Neural crest cell (in vitro differentiated cells): ENCODE data around the gene CNKSR1. TPM values are rescaled to one million over a fixed set of nuclear protein-coding genes. Genes with fewer than 3 reads are reported as not detected.

Experiments used
- DNase-seq: peaks from one replicate; pipeline ENCODE4 v3.0.0; 2021; ENCODE audit warnings: low read depth, mixed read lengths, low spot score
- H3K27ac Mint-ChIP-seq: one replicate; pipeline ENCODE4 v1.8.0; 2021; ENCODE audit warnings: mild to moderate bottlenecking, mixed read lengths; ENCODE audit not compliant: unreplicated experiment
- H3K27me3 Mint-ChIP-seq: 2 replicates; pipeline ENCODE4 v1.8.0; 2021; ENCODE audit warnings: low read depth, mild to moderate bottlenecking, mixed read lengths
- H3K36me3 Mint-ChIP-seq: 2 replicates; pipeline ENCODE4 v1.8.0; 2021; ENCODE audit warnings: low read depth, mild to moderate bottlenecking, mixed read lengths
- H3K4me1 Mint-ChIP-seq: 2 replicates; pipeline ENCODE4 v1.8.0; 2021; ENCODE audit warnings: mixed read lengths
- H3K4me3 Mint-ChIP-seq: one replicate; pipeline ENCODE4 v1.8.0; 2021; ENCODE audit warnings: mild to moderate bottlenecking, mixed read lengths
- H3K9me3 Mint-ChIP-seq: 2 replicates; pipeline ENCODE4 v1.8.0; 2021; ENCODE audit warnings: mixed read lengths
- total RNA-seq: library from RNA; stranded (reverse); gene quantifications from 2 replicates; pipeline ENCODE4 v1.2.1, GENCODE V29; 2021
- TF ChIP-seq, protein P1 (sequence below): fragments of 200-600 bp; sonication (generic); conservative IDR thresholded peaks from 2 replicates; pipeline ENCODE4 v1.5.0; 2021; ENCODE audit warnings: antibody characterized with exemption, mild to moderate bottlenecking

Gene CNKSR1
- total RNA-seq, 1 donor from 2014 or later: 3.6 TPM

DNA sequence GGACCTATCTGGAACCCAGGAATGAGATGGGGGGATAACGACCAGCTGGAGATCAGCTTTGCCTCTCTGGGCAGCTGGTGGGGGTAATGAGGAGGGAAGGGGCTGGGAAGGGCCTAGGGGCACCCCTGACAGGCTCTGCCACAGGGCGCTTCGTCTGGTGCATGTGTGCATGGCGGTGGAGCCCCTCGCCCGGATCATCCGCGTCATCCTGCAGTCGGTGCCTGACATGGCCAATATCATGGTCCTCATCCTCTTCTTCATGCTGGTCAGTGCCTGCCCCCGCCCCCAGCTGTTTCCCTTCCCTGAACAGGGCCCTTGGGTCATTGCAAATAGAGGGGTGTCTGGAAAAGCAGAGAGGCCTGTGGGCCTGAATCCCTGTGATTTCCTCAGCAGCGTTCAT, 20.5 kb downstream of the CNKSR1 start:
- Mint-ChIP-seq H3K4me3 (no peak overlapping the region), H3K27ac (no peak overlapping the region), H3K36me3 (no peaks in the 10 kb centered on the region), H3K27me3 (no peaks in the 10 kb centered on the region), H3K4me1 (no peaks in the 10 kb centered on the region), H3K9me3 (no peaks in the 10 kb centered on the region)
- no peak for DNase-seq
- TF ChIP-seq, protein P1, sequence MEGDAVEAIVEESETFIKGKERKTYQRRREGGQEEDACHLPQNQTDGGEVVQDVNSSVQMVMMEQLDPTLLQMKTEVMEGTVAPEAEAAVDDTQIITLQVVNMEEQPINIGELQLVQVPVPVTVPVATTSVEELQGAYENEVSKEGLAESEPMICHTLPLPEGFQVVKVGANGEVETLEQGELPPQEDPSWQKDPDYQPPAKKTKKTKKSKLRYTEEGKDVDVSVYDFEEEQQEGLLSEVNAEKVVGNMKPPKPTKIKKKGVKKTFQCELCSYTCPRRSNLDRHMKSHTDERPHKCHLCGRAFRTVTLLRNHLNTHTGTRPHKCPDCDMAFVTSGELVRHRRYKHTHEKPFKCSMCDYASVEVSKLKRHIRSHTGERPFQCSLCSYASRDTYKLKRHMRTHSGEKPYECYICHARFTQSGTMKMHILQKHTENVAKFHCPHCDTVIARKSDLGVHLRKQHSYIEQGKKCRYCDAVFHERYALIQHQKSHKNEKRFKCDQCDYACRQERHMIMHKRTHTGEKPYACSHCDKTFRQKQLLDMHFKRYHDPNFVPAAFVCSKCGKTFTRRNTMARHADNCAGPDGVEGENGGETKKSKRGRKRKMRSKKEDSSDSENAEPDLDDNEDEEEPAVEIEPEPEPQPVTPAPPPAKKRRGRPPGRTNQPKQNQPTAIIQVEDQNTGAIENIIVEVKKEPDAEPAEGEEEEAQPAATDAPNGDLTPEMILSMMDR: no peak

DNA sequence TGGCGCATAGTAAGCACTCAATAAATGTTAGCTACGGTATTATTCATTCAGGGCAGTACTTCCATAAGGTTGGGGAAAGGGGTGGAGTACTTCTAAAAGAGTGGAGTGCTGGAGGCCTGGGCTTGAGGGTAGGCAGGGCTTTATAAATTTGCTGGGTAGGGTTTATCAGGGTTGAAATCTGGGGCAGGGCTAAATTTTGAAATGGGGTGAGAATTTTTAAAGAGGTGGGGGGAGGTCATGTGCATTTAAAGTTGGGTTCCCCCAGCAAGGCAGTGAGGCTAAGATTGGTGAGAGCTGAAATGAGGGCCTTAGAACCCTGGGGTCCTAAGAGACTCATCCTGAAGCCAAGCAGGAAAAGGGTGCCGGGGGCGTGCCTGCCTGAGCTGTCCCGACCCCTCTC, 23.1 kb downstream of the CNKSR1 start:
- Mint-ChIP-seq H3K9me3 (no peaks in the 10 kb centered on the region), H3K4me3 (no peak overlapping the region), H3K4me1 (no peaks in the 10 kb centered on the region), H3K27ac (no peak overlapping the region), H3K27me3 (no peaks in the 10 kb centered on the region), H3K36me3 (no peaks in the 10 kb centered on the region)
- no peak for DNase-seq
- TF ChIP-seq, protein P1: no peak

DNA sequence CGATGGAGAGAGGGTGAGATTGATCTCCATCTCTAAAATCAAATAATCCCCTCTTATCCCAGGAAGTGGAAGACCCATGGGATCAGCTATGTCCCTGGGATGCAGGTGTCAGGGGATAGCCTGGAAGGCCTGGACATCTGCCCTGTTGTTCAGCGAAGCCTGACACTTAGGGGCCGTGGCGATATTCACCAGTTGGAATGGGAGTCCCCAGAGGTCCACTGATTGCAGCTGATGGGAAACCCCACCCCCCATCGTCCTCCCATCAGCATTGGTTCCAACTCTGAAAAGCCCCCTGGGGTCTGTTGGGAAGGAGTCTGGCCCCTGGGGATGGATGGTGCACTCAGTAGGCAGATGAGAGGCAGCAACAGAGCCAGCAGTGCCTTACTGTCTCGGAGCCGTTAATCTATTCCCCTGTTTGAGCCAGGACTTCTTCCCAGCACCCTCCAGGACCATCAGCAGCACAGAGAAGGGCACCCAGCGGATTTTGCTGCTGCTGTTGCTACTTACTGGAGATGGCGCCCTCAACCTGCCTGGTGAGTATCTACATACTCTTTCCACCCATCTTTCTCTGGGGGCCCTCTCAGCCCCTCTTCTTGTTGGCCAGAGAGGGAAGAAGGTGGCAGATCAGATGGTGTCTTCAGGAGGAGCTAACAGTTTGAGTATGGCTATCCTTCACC, 26.5 kb downstream of the CNKSR1 start:
- no peak overlapping the region for H3K4me3 Mint-ChIP-seq
- no peaks in the 10 kb centered on the region for H3K36me3 Mint-ChIP-seq
- TF ChIP-seq, protein P1: no peak
- DNase-seq: no peak
- H3K27me3 Mint-ChIP-seq: no peaks in the 10 kb centered on the region
- H3K4me1 Mint-ChIP-seq: no peaks in the 10 kb centered on the region
- no peak overlapping the region for H3K27ac Mint-ChIP-seq
- H3K9me3 Mint-ChIP-seq: no peaks in the 10 kb centered on the region

DNA sequence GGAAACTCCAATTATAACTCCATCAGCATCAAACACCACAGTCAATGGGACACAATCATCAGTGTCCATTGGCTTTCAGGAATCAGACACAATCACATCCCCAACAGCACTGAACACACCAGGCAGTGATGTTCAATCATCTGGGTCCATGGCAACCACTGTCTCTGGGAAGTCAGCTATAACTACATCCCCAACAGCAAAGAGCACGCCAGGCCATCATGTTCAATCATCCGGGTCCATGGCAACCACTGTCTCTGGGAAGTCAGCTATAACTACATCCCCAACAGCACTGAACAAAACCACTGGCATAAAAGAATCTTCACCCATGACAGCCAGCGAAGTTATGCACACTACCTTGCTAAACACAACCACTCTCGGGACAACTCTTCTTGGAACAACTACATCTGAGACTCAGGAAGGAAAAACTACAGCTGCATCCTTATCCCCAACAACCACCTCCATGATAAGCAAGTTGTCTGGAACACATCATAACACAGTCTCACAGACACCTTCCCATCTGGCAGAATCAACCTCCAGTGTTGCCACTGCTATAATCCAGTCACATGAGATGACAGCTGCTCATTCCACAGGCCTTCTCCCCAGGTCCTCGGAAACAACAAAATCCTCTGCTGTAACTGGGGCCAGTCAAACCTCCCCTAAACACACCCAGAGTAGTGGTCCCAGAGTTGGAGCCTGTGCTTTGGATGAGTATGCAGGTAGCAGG, 33.0 kb downstream of the CNKSR1 start:
- Mint-ChIP-seq H3K4me1 (no peaks in the 10 kb centered on the region), H3K36me3 (no peaks in the 10 kb centered on the region), H3K4me3 (no peak overlapping the region), H3K9me3 (no peaks in the 10 kb centered on the region), H3K27ac (no peak overlapping the region), H3K27me3 (no peaks in the 10 kb centered on the region)
- no peak for DNase-seq
- TF ChIP-seq, protein P1: no peak

DNA sequence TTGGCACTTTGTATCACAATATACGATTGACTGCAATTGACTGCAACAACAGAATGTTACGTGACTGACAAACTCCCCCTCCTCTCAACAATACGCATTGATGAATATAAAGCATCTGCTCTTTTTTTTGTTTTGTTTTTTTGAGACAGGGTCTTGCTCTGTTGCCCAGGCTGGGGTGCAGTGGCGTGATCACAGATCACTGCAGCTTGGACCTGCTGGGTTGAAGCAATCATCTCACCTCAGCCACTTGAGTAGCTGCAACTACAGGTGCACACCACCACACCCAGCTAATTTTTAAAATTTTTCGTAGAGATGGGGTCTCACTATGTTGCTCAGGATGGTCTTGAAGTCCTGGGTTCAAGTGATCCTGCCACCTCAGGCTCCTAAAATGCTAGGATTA, 35.4 kb downstream of the CNKSR1 start:
- Mint-ChIP-seq H3K9me3 (no peaks in the 10 kb centered on the region), H3K27ac (no peak overlapping the region), H3K4me3 (no peak overlapping the region), H3K36me3 (no peaks in the 10 kb centered on the region), H3K27me3 (no peaks in the 10 kb centered on the region), H3K4me1 (no peaks in the 10 kb centered on the region)
- no peak for DNase-seq
- TF ChIP-seq, protein P1: no peak
